Activated CD4-positive, CD25-positive, alpha-beta regulatory T cell (primary cell): ENCODE data around the gene PAFAH1B2.

ENCODE experiments used
- DNase-seq, 4 experiments: peaks; one replicate each; lab custom pipeline; 2025; lab: John Stamatoyannopoulos, UW

Gene PAFAH1B2

GRCh38 chr11:117188620-117189081, 44.6 kb downstream of the PAFAH1B2 start:
- no peak for DNase-seq

DNA sequence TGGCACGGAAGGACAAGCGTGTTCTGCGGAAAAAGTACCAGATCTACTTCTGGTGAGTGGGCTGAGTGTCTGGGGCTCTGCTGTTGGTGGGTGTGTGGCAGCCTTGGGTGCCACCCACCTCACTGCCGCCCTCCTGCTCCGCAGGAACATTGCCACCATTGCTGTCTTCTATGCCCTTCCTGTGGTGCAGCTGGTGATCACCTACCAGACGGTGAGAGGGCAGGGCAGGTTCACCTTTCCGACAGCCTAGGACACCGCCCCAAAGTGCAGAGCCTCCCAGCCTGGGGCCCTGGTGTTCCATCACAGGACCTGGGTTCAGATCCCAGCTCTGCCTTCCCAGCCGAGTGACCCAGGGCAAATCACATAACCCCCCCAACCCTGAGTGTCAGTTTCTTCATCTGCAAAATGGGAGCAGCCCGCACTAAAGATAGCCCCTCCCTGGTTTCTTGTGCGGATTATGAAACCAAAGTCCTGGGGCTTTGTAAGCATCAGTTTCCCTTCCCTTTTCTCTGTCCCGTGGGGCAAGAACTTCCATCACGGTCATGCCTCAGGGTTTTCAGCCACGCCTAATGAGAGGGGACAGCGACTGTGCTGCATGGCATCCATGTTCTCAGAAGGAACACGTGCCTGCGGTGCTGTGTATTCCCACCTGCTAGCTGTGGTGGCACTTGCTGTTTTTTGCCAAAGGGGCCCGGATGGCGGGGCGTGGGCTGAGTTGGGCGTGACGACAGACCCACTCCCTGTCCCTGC, 45.3 kb downstream of the PAFAH1B2 start:
- no peak for DNase-seq

- DNase-seq, result no peak
Measured at GRCh38 chr11:117189941-117190544, 46.0 kb downstream of the PAFAH1B2 start.

GRCh38 chr11:117191680-117192400, 47.8 kb downstream of the PAFAH1B2 start:
- DNase-seq, result no peak

GRCh38 chr11:117192401-117192875, 48.4 kb downstream of the PAFAH1B2 start:
- no peak for DNase-seq

GRCh38 chr11:117193130-117194020, 49.3 kb downstream of the PAFAH1B2 start:
- no peak for DNase-seq

DNA sequence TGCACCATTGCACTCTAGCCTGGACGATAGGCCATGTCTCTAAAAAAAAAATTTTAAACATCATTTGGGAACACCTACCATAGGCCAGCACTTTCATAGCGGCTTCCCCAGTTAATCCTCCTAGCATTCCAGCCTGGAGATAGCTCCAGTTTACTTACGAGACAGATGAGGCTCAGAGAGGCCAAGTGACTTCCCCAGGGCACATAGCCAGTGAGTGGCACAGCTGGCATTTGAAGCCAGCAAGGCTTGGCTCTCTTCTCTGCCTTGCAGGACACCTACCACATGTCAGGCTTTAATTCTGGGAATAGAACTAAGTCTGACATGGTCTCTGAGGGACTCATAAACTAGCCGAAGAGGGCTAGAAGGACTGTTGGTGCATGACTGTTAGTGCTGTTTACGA, 50.2 kb downstream of the PAFAH1B2 start:
- no peak for DNase-seq

DNA sequence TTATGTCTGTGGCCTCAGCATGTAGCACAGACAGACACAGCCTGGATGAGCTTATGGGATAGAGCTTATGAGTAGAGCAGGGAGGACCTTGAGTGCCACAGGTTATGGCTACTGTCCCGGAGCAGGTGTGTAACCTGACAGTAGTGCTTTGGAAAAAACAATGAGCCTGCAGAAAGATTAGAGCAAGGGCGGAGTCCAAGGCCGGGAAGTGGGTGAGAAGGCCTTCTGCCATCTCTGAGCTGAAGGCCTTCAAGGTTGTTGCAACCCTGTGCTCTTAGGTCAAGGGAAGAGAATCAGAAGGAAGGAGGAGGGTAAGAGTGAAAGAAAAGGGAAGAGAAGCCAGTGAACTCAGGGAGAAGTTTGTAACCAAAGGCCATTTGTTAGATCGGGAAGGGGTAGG, 51.2 kb downstream of the PAFAH1B2 start:
- no peak for DNase-seq

DNA sequence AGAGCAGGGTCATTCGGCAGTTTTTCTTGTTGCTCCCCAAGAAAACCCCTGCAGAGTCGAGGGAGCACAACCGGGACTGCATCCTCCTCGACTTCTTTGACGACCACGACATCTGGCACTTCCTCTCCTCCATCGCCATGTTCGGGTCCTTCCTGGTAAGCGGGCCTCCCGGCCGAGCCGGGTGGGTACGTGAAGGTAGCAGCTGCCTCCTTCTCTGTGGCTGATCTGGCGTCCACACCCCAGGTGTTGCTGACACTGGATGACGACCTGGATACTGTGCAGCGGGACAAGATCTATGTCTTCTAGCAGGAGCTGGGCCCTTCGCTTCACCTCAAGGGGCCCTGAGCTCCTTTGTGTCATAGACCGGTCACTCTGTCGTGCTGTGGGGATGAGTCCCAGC, 51.7 kb downstream of the PAFAH1B2 start:
- DNase-seq, result no peak

DNA sequence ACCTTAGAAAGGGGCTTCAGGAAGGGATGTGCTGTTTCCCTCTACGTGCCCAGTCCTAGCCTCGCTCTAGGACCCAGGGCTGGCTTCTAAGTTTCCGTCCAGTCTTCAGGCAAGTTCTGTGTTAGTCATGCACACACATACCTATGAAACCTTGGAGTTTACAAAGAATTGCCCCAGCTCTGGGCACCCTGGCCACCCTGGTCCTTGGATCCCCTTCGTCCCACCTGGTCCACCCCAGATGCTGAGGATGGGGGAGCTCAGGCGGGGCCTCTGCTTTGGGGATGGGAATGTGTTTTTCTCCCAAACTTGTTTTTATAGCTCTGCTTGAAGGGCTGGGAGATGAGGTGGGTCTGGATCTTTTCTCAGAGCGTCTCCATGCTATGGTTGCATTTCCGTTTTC, 52.9 kb downstream of the PAFAH1B2 start:
- no peak for DNase-seq

DNA sequence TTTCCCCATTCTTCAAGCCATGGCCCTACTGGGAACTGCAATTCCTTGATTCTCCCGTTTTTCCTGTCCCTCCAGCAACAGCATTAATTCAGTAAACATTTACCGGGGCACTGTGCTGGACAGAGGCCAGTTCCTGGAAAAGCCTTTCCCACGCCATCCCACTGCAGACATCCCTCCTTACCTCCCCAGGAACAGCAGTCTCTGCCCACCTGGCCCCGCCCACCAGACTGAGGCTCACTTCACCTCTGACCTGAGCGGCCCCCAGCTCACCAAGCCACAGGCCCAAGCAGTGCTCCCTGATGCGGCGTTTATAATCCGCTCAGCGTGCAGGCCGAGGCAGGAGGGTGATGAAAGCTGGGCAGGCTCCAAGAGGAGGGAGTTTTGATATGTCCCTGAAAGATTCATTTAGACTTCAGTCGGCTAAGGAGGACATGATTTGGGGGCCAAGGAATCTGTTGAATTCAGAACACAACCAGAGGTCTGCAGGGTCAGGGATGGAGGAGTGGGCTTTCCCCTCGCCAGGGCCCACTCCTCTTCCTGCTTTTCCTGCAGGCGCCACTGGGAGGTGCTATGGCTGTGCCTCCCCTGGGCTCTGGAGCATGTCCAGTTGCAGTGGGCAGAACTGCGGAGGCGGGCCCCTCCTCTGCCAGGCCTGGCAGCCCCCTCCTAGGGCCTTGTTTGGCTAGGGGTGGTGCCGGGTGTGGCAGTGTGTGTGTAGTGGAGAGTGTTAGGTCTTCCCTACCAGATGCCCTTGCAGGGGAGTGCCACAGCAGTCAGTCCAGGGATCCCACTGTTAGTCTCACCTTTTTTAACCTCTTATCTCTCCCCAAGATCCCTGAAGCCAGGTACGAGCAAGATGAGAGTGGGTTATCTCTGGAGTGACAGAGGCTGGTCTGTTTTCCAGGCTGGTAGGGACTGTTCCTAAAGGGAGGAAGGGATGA, 53.7 kb downstream of the PAFAH1B2 start:
- DNase-seq, result no peak

DNA sequence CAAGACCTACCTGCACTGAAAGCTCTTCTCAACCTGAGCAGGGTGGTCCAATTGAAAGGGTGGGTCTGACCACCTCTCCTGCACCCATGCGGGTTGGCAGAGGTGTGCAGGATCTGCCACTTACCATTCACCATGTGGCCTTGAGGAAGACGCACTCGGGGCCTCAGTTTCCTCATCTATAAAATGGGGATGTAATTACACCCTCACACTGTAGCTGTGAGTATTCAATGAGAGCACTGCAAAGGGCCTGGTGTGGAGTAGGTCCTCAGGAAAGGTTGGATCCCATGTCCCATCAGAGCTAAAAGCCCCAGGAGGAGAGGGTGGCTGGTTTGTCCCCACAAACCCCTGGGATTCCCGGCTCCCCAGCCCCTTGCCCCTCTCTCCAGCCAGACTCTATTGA, 54.5 kb downstream of the PAFAH1B2 start:
- DNase-seq, result no peak

GRCh38 chr11:117199053-117199915, 55.2 kb downstream of the PAFAH1B2 start, which contains the start of gene TAGLN:
Gene TAGLN, plus strand, starts transcription at chr11:117199370. Its CDS starts 3,644 bp downstream, at chr11:117203014.
- no peak for DNase-seq

DNA sequence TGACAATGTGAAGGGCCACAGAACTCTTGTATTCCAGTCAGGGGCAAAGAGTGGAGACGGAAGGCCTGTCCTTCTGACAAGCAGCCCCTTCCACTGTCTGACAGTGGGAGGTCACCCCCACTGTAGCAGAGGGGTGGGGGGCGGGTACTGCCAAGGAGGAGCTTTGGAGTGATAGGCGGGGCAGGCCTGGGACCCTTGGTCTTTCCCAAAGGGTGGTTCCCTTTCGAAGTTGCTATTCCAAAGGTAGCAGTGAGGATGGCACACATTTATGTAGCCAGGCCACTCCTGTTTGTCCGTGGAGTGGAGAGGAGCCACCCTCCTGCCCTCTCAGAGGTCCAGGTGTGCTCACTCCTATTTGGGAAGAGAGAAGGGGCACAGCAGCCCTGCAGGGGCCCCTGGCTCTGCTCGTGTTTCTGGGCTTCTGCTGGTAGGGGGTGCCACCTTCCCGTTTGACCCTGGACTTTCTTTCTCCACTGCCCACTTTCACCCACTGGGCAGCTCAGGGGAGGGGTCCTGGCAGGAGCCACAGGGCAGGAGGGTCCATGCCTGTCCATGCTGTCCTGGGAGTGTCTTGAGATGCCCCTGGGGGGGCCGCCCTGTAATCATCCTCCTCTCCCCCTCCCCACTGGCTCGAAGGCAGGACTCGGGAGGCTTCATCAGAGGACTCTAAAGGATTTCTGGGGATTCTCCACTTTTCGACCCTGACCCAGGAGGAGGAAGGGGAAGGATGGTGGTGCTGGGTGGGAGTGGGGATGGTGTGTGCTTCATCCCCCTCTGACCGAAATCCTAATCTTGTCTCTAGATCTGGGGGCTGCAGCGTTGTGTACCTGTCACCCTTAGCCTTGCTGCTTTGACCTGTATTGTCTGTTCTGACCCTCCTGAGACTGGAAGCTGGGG, 56.1 kb downstream of the PAFAH1B2 start:
- DNase-seq, result no peak

DNA sequence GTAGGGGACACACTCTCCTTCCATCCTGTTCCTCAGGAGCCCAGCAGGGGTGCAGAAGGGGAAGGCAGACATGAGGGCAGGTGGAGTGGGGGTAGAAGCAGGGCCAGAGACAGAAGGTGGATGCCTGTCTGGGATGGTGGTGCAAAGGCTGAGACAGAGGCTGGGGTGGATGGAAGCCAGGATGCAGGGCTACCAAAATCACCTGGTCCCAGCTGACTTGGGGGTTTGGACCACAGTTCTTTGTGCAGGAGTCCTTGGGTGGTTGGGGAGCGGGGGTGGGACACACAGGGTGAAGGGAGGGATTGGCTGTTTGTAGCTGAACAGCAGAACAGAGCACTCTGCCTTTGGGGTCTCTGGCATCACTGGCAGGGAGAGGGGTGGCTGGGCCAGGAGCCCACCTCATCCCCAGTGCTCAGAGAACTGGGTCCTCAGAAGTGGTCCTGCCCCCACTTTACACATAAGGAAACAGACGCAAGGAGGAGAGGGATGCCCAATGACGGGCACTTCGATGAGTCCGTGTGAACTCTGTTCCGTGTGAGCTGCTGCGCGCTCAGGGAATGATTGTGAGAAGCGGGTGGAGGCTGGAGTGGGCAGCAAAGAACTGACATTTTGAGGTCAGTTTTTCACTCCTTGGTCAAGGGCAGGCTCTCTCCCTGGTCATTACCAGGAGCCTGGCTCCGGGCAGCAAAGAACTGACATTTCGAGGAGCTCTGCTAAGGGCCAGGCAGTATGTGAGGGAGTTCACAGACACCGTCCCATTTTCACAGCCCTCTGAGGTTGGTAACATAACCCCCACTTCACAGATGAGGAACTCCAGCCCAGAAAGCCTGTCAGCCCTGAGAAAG, 56.9 kb downstream of the PAFAH1B2 start:
- DNase-seq, result no peak

GRCh38 chr11:117201658-117202305, 57.7 kb downstream of the PAFAH1B2 start:
- DNase-seq, result no peak
